Panc1 (cell line): ENCODE measurements around the gene RPL35. TPM values are rescaled to one million over a fixed set of nuclear protein-coding genes. Genes with fewer than 3 reads are reported as not detected.

ENCODE experiments used
- ATAC-seq: fragments of 200-7000 bp; cut with Tn5 transposase; 2 replicates; pipeline ENCODE4 v1.9.1; 2020; ENCODE audit warnings: mild to moderate bottlenecking, moderate library complexity
- BruUV-seq: library from RNA; stranded (reverse); fragments of 400-500 nt; replicated peaks from 2 replicates; lab custom pipeline; 2021; lab: Mats Ljungman, UMichigan
- CTCF ChIA-PET: fragments of 300-600 bp; sonication (Branson Sonifier 250); formaldehyde crosslinking; loops from one replicate; lab custom pipeline; 2022; ENCODE audit warnings: antibody characterized with exemption; lab: Charles Lee
- POLR2A ChIA-PET: fragments of 300-600 bp; sonication (Branson Sonifier 250); formaldehyde crosslinking; loops from one replicate; lab custom pipeline; 2022; ENCODE audit warnings: antibody characterized with exemption; lab: Charles Lee
- DNase-seq: peaks from one replicate; pipeline ENCODE4 v3.0.0-alpha.2; 2010; ENCODE audit warnings: low read depth, low spot score
- H3K27ac ChIP-seq: 2 replicates; pipeline ENCODE4 v1.5.1; 2011; ENCODE audit warnings: mild to moderate bottlenecking, low read length, inconsistent platforms
- H3K27me3 ChIP-seq: fragments of 200-500 bp; sonication (Bioruptor generic); 2 replicates; pipeline ENCODE4 v1.6.0; 2014; ENCODE audit warnings: low read length, inconsistent platforms; ENCODE audit not compliant: control insufficient read depth, insufficient read depth
- H3K36me3 ChIP-seq: fragments of 200-500 bp; sonication (Bioruptor generic); 2 replicates; pipeline ENCODE4 v1.5.1; 2014; ENCODE audit warnings: inconsistent platforms, mild to moderate bottlenecking, low read length, moderate library complexity; ENCODE audit not compliant: control insufficient read depth, insufficient read depth
- H3K4me1 ChIP-seq: 2 replicates; pipeline ENCODE4 v1.5.1; 2011; ENCODE audit warnings: inconsistent platforms, mild to moderate bottlenecking, low read length, moderate library complexity; ENCODE audit not compliant: control insufficient read depth, insufficient read depth
- H3K4me3 ChIP-seq, 2 experiments: 2 replicates each; pipeline ENCODE4 v1.5.1; 2011 to 2012; ENCODE audit warnings: low read depth in 2 of 2, low read length in 2 of 2, mild to moderate bottlenecking in 2 of 2, inconsistent platforms in 1 of 2, moderate library complexity in 1 of 2
- H3K9me3 ChIP-seq: fragments of 200-500 bp; sonication (Bioruptor generic); 2 replicates; pipeline ENCODE4 v1.5.1; 2014; ENCODE audit warnings: low read depth, mild to moderate bottlenecking, inconsistent platforms, low read length, moderate library complexity; ENCODE audit not compliant: control insufficient read depth, insufficient read depth
- CTCF ChIP-seq: fragments of 450-650 bp; IDR thresholded peaks from 2 replicates; pipeline ENCODE4 v1.5.1; 2017; ENCODE audit warnings: mild to moderate bottlenecking
- POLR2AphosphoS5 ChIP-seq: IDR thresholded peaks from 2 replicates; pipeline ENCODE4 v1.6.1; 2012; ENCODE audit warnings: mild to moderate bottlenecking, low read depth, low read length, moderate library complexity
- REST ChIP-seq, 2 experiments: IDR thresholded peaks; 2 replicates each; pipeline ENCODE4 v1.6.1; 2011 to 2012; ENCODE audit warnings: low read depth in 2 of 2, control low read depth in 1 of 2, low read length in 1 of 2, mild to moderate bottlenecking in 1 of 2, moderate library complexity in 1 of 2; ENCODE audit not compliant: insufficient read depth in 1 of 2
- SIN3A ChIP-seq: IDR thresholded peaks from 2 replicates; pipeline ENCODE4 v1.6.1; 2012; ENCODE audit warnings: low read depth, mild to moderate bottlenecking, low read length, moderate library complexity, borderline replicate concordance; ENCODE audit not compliant: insufficient read depth
- TCF7L2 ChIP-seq: IDR thresholded peaks from 2 replicates; pipeline ENCODE4 v1.6.1; 2011; ENCODE audit warnings: mild to moderate bottlenecking, low read depth, low read length, inconsistent platforms
- in situ Hi-C: cut with HindIII; loops from 2 replicates; pipeline ENCODE4 v1.10.0; 2016; ENCODE audit warnings: low sequenced_read_pairs, low pct_unique_long_range_greater_than_20kb
- intact Hi-C: fragments of 100-400 bp; cut with micrococcal nuclease; formaldehyde crosslinking; loops from one replicate; pipeline ENCODE4 v1.10.0; 2022; ENCODE audit not compliant: unreplicated experiment
- total RNA-seq: library from RNA; stranded (reverse); gene quantifications from one replicate; pipeline ENCODE4 v1.2.1, GENCODE V29; 2021; ENCODE audit not compliant: unreplicated experiment

RPL35 gene
- total RNA-seq, 1 experiment from 2014 or later = 758 TPM

GRCh38 chr9:124879226-124879625 is 17.5 kb upstream of the RPL35 start:
- Histone ChIP-seq H3K9me3 (no peaks in the 10 kb centered on the region), H3K36me3 (no peaks in the 10 kb centered on the region; the same call in 1 of the 2 replicates), H3K4me1 (no peaks in the 10 kb centered on the region), H3K27me3 (no peaks in the 10 kb centered on the region), H3K4me3 (no peak overlapping the region), H3K27ac (no peak overlapping the region)
- POLR2A ChIA-PET = no interaction called here
- DNase-seq (no peak), ATAC-seq (no peak)
- CTCF ChIA-PET = no interaction called here
- no TSS peak for BruUV-seq
- intact Hi-C loops (no loop called here), in situ Hi-C loops (no loop called here)
- TF ChIP-seq REST (IDR thresholded peaks at IDR 0.05; ENCODE audit: insufficient read depth in 1 of 2, low read depth in 2 of 2, low read length in 1 of 2) (no peak), POLR2AphosphoS5 (no peak), TCF7L2 (no peak), CTCF (no peak), SIN3A (no peak)

GRCh38 chr9:124878518-124878917 is 16.8 kb upstream of the RPL35 start:
- in situ Hi-C loops (no loop called here), intact Hi-C loops (no loop called here)
- Histone ChIP-seq H3K27me3 (no peaks in the 10 kb centered on the region), H3K36me3 (no peaks in the 10 kb centered on the region; the same call in 1 of the 2 replicates), H3K9me3 (no peaks in the 10 kb centered on the region), H3K4me3 (no peak overlapping the region), H3K4me1 (no peaks in the 10 kb centered on the region), H3K27ac (no peak overlapping the region)
- ChIA-PET CTCF (no interaction called here), POLR2A (no interaction called here)
- BruUV-seq = no TSS peak
- no peak for ATAC-seq
- no peak for DNase-seq
- TF ChIP-seq TCF7L2 (no peak), SIN3A (no peak), REST (IDR thresholded peaks at IDR 0.05; ENCODE audit: insufficient read depth in 1 of 2, low read depth in 2 of 2, low read length in 1 of 2) (no peak), POLR2AphosphoS5 (no peak), CTCF (no peak)
